GM12801 (cell line): Measurements from ENCODE around the gene WWOX.

Source experiments
- TF ChIP-seq, protein P1 (sequence below): IDR thresholded peaks from one replicate; pipeline ENCODE4 v1.5.1; 2011; ENCODE audit warnings: control low read depth; ENCODE audit not compliant: insufficient read length; ENCODE audit errors: extremely low read depth

WWOX gene

DNA sequence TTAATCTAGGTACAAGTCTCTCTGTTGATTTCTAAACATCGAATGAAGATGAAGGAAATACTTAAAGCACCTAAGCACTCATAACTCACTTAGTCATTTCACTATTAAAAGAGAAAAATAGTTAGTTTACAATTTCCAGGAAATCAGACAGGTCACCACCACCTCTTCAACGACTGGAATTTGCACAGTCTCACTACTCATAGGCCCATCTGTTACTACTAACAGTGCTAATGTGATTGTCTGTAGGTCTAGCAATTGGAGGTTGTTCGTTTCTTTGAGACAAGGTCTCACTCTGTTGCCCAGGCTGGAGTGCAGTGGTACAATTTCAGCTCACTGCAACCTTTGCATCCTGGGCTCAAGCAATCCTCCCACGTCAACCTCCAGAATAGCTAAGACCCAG is 1056.5 kb downstream of the WWOX start:
- TF ChIP-seq, protein P1, sequence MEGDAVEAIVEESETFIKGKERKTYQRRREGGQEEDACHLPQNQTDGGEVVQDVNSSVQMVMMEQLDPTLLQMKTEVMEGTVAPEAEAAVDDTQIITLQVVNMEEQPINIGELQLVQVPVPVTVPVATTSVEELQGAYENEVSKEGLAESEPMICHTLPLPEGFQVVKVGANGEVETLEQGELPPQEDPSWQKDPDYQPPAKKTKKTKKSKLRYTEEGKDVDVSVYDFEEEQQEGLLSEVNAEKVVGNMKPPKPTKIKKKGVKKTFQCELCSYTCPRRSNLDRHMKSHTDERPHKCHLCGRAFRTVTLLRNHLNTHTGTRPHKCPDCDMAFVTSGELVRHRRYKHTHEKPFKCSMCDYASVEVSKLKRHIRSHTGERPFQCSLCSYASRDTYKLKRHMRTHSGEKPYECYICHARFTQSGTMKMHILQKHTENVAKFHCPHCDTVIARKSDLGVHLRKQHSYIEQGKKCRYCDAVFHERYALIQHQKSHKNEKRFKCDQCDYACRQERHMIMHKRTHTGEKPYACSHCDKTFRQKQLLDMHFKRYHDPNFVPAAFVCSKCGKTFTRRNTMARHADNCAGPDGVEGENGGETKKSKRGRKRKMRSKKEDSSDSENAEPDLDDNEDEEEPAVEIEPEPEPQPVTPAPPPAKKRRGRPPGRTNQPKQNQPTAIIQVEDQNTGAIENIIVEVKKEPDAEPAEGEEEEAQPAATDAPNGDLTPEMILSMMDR = no peak

DNA sequence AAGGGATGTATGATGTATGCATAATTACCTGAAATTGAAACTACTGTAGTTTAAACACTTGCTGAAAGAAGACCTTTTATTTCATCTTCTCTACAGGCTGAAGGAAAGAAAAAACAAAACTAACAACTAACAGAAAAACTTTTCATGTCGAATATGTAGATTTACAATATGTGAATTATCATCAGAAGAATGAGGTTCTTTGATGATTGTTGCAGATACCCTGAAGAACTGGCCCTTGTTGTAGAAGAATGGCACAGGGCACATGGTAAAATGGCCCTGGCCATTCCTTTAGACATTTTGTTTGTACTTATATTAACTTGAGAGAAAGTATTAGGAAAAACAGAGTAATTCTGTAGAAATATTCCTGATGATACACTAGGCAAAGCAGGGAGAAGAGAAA is 1057.3 kb downstream of the WWOX start:
- TF ChIP-seq, protein P1 = no peak

- TF ChIP-seq, protein P1 = no peak
Observed at GRCh38 chr16:79158337-79158736, 1058.9 kb downstream of the WWOX start.

DNA sequence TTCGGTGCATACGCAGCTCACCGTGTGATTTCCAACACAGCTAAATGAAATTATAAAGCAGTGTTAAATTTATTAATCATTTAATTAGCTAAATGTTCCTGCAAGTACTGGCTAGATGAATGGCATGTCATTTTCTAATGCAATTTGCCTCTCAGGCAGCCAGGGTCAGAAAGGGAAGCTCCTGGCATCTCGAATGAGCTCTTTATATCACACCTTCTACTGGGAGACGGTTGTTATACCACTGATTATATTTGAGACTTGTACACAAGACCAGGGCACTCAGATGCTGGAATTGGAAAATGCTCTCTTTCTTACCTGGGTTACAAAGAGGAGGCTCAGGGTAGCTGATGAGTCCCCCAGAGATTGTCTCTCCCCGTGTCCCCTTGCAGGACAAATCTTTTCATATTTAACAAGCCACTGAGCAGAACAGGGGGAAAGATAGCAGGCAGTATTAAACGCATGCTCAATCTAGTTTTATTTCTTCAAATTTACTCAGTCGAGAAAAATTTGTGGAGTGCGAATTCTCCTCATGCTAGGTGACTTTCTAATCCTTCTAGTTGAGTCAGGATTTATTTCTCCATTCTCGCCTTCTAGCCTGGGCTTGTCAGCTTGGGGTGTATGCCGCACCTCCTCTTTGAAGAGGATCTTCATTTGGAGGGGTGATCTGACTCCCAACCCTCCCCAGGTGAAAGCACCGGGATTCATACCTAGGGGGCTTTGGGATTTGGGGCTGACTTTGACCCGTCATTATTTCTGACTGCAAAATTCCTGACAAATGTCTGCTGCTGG is 1060.0 kb downstream of the WWOX start:
- TF ChIP-seq, protein P1 = no peak

DNA sequence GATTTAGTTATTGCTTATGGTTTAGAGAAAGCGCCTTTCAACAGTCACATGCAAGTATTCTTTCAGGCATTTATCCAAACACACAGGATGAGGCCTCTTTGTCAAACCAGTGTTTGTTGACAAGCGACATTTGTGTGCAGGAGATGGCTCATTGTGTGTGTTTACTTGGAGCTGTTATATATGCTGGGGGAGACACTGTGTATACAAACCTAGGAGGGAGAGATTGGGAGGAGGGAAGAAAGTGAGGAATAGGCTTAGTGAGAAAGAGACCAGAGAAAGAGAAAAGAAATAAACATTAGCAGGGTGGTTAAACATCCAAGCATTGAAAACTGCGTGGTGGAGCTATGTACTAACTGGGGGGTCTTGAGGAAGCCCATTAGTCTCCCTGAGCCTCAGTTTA is 1063.5 kb downstream of the WWOX start:
- TF ChIP-seq, protein P1 = no peak

DNA sequence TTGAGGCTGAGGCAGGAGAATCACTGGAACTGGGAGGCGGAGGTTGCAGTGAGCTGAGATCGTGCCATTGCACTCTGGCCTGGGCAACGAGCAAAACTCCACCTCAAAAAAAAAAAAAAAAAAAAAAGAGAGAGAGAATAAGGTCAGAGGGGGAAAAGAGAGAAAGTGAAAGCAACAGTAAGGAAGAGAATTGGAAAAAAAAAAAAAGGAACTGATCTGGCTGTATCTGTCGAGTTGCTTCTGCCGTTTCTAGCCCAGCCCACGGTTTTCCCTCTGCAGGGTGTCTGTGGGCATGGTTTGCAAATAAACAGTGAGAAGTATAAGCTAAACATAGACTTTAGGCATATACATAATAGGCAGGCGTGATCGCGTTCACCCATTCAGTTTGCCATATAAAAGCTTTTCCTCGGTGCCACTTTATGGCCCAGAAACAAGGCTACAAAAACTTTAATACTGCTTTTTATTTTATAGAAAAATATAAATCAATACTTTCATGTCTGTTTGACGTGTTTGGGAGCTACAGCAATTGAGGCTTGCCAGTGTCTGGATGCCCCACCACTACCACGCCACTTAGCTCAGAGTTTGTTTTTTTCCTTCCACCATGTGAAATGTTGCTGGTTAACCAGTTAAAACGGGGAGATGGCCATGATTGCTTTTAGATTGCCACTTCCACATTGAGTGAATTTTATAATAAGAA is 1064.4 kb downstream of the WWOX start:
- TF ChIP-seq, protein P1 = no peak

GRCh38 chr16:79164388-79164995 is 1065.0 kb downstream of the WWOX start:
- TF ChIP-seq, protein P1 = no peak
